Erythroblast (primary cell): ENCODE results near the gene PPARGC1A.

Experiments
- GATA1 ChIP-seq: IDR thresholded peaks from 2 replicates; pipeline ENCODE4 v1.6.1; 2011; ENCODE audit warnings: low read depth, mild to moderate bottlenecking, control low read depth, low read length, moderate library complexity
- POLR2A ChIP-seq: IDR thresholded peaks from 2 replicates; pipeline ENCODE4 v1.6.1; 2011; ENCODE audit warnings: mild to moderate bottlenecking, low read length

DNA sequence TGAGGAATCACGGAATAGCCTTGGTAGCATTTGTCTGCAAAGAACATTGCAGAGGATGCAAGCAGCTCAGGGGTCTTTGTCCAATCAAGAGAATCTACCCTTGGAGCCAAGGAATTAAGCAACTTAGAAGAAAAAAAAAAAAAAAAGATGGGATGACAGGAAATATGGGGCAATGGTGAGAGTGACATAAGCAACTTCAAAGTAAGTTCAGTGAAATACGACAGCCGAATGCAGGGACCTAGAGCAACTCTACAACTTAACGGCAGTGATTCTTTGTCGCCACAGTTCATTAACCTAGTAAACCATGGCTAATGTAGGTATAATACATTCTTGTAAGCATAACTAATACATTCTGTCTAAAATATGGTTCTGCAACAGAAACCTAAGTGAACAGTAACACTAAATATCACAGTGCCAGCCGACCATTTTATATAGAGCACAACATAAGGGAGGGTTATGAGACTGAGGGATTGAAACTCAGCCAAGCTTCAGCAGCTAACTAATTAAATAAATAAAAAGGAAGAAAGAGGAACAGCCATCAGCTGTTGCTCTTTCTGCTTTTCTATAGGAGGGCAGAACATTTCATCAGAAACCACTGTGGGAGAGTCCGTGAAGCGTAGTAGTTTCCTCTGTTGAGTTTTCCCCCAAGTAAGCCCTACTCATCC is 74.7 kb downstream of the PPARGC1A start:
- no peak for TF ChIP-seq GATA1
- TF ChIP-seq POLR2A = no peak
